Fibroblast of lung (primary cell): ENCODE data around the gene AP4S1. TPM values are rescaled to one million over a fixed set of nuclear protein-coding genes. Genes with fewer than 3 reads are reported as not detected.

Experiments used
- DNase-seq, 2 donors: peaks; one replicate each; pipeline versions ENCODE4 v3.0.0 to v3.0.0-alpha.2; 2010; ENCODE audit warnings: low read depth in 2 of 2
- H2AFZ ChIP-seq: 2 replicates; pipeline ENCODE4 v1.5.1; 2012; ENCODE audit warnings: low read length, control low read depth, inconsistent platforms
- H3K27ac ChIP-seq: 2 replicates; pipeline ENCODE4 v1.5.1; 2011; ENCODE audit warnings: low read length, control low read depth; ENCODE audit not compliant: insufficient read depth
- H3K27me3 ChIP-seq: 2 replicates; pipeline ENCODE4 v1.5.1; 2011; ENCODE audit warnings: mild to moderate bottlenecking, low read length; ENCODE audit not compliant: control insufficient read depth, insufficient read depth
- H3K36me3 ChIP-seq: 2 replicates; pipeline ENCODE4 v1.5.1; 2011; ENCODE audit warnings: low read length; ENCODE audit not compliant: control insufficient read depth, insufficient read depth
- H3K4me1 ChIP-seq: 2 replicates; pipeline ENCODE4 v1.5.1; 2011; ENCODE audit warnings: low read length; ENCODE audit not compliant: control insufficient read depth, insufficient read depth; ENCODE audit errors: extremely low read depth
- H3K4me2 ChIP-seq: 2 replicates; pipeline ENCODE4 v1.5.1; 2011; ENCODE audit warnings: low read length, control low read depth; ENCODE audit not compliant: insufficient read depth; ENCODE audit errors: extremely low read depth
- H3K4me3 ChIP-seq, 4 experiments: fragments of 200-600 bp in 1 of 4; sonication (generic) in 1 of 4; replicated peaks in 1 of 4; 2 replicates each; pipeline ENCODE4 v1.5.1; 2011 to 2016; ENCODE audit warnings: low read length in 4 of 4, low read depth in 3 of 4, mild to moderate bottlenecking in 3 of 4, control low read depth in 2 of 4, inconsistent platforms in 1 of 4, mixed read lengths in 1 of 4; ENCODE audit not compliant: insufficient read depth in 1 of 4; ENCODE audit errors: control extremely low read depth in 1 of 4
- H3K79me2 ChIP-seq: 2 replicates; pipeline ENCODE4 v1.5.1; 2012; ENCODE audit warnings: mild to moderate bottlenecking, low read length, inconsistent platforms; ENCODE audit not compliant: control insufficient read depth, insufficient read depth
- H3K9ac ChIP-seq: 2 replicates; pipeline ENCODE4 v1.5.1; 2011; ENCODE audit warnings: mild to moderate bottlenecking, low read length, control low read depth; ENCODE audit not compliant: insufficient read depth
- H3K9me3 ChIP-seq: 2 replicates; pipeline ENCODE4 v1.5.1; 2012; ENCODE audit warnings: low read depth, low read length; ENCODE audit not compliant: control insufficient read depth, insufficient read depth
- H4K20me1 ChIP-seq: 2 replicates; pipeline ENCODE4 v1.5.1; 2011; ENCODE audit warnings: low read length; ENCODE audit not compliant: control insufficient read depth, insufficient read depth; ENCODE audit errors: extremely low read depth
- EZH2 ChIP-seq: IDR thresholded peaks from 2 replicates; pipeline ENCODE4 v1.5.1; 2012; ENCODE audit warnings: low read length, control low read depth, mild to moderate bottlenecking; ENCODE audit errors: missing control alignments
- polyA plus RNA-seq, 2 donors: library from polyadenylated mRNA; depleted of rRNA in 1 of 2; stranded (reverse) in 1 of 2; unstranded in 1 of 2; fragments of >200 nt; gene quantifications; 2 replicates each; pipeline ENCODE4 v1.2.1, GENCODE V29; 2011 to 2012; ENCODE audit warnings: missing spikeins in 1 of 2
- total RNA-seq: library from RNA; depleted of rRNA; stranded (reverse); fragments of >200 nt; gene quantifications from 2 replicates; pipeline ENCODE4 v1.2.1, GENCODE V29; 2014
- TF ChIP-seq, protein P1 (sequence below), 2 donors: IDR thresholded peaks in 1 of 2; conservative IDR thresholded peaks in 1 of 2; 1 replicate in 1 of 2; 2 replicates in 1 of 2; pipeline ENCODE4 v1.5.1; 2011 to 2012; ENCODE audit warnings: low read length in 2 of 2, control low read depth in 1 of 2, inconsistent platforms in 1 of 2, low read depth in 1 of 2, mild to moderate bottlenecking in 1 of 2

Gene AP4S1
- total and polyA plus RNA-seq, 2 donors (not counting 1 experiment from before 2014, with no cell fraction given), result 5.6 to 7.1 TPM

DNA sequence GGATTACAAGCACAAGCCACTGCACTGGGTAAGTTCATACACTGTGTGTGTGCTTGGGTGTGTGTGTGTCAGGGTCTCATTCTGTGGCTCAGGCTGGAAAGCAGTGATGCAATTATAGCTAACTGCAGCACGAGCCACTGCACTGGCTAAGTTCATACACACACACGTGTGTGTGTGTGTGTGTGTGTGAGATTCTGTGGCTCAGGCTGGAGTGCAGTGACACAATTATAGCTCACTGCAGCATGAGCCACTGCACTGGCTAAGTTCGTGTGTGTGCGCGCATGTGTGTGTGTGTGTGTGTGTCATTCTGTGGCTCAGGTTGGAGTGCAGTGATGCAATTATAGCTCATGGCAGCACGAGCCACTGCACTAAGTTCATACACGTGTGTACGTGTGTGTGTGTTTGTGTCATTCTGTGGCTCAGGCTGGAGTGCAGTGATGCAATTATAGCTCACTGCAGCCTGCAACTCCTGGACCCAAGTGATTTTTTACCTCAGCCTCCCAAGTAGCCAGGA, 96.7 kb downstream of the AP4S1 start:
- no peak overlapping the region for H2AFZ ChIP-seq

DNA sequence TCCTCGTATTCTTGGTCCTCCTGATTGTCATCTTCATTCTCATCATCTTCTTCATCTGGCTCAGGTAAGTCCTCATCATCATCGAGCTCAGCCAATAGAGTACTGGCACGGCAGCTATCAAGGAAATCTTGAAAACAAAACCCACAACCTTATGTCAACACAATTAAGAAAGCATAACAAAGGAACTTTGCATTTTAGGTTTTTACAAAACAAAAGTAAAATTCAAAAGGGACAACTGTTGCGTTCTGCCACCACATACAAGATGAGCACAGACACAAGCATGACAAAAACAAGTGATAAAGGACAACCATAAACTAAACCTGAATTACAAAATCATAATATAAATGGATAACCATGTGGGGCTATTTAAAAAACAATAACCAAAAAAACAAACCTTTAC, 97.5 kb downstream of the AP4S1 start:
- Histone ChIP-seq H3K4me1 (no peaks in the 10 kb centered on the region), H3K79me2 (no peaks in the 10 kb centered on the region), H3K27ac (no peak overlapping the region), H3K4me3 (no peak overlapping the region), H3K9me3 (no peaks in the 10 kb centered on the region), H3K36me3 (peaks cover 17% of the 10 kb centered on the region), H3K27me3 (no peaks in the 10 kb centered on the region), H2AFZ (no peak overlapping the region), H4K20me1 (no peaks in the 10 kb centered on the region), H3K4me2 (no peak overlapping the region), H3K9ac (no peak overlapping the region)
- TF ChIP-seq EZH2, result no peak
- TF ChIP-seq, protein P1, sequence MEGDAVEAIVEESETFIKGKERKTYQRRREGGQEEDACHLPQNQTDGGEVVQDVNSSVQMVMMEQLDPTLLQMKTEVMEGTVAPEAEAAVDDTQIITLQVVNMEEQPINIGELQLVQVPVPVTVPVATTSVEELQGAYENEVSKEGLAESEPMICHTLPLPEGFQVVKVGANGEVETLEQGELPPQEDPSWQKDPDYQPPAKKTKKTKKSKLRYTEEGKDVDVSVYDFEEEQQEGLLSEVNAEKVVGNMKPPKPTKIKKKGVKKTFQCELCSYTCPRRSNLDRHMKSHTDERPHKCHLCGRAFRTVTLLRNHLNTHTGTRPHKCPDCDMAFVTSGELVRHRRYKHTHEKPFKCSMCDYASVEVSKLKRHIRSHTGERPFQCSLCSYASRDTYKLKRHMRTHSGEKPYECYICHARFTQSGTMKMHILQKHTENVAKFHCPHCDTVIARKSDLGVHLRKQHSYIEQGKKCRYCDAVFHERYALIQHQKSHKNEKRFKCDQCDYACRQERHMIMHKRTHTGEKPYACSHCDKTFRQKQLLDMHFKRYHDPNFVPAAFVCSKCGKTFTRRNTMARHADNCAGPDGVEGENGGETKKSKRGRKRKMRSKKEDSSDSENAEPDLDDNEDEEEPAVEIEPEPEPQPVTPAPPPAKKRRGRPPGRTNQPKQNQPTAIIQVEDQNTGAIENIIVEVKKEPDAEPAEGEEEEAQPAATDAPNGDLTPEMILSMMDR (conservative IDR thresholded peaks at IDR 0.05 in 1 of 2, IDR thresholded peaks at IDR 0.05 in 1 of 2; ENCODE audit: low read depth in 1 of 2, low read length in 2 of 2), result no peak
- DNase-seq, result no peak

More for the DNA sequence above, 96.7 kb downstream of the AP4S1 start:
- Histone ChIP-seq H3K4me2 (no peak overlapping the region), H3K4me1 (no peaks in the 10 kb centered on the region), H3K4me3 (no peak overlapping the region), H3K27ac (no peak overlapping the region), H3K27me3 (no peaks in the 10 kb centered on the region), H3K79me2 (no peaks in the 10 kb centered on the region), H3K9me3 (no peaks in the 10 kb centered on the region), H4K20me1 (no peaks in the 10 kb centered on the region), H3K9ac (no peak overlapping the region), H3K36me3 (peaks cover 17% of the 10 kb centered on the region)
- DNase-seq, result peak; percentile 18 to 62
- no peak for TF ChIP-seq EZH2
- TF ChIP-seq, protein P1 (conservative IDR thresholded peaks at IDR 0.05 in 1 of 2, IDR thresholded peaks at IDR 0.05 in 1 of 2; ENCODE audit: low read depth in 1 of 2, low read length in 2 of 2), result no peak

DNA sequence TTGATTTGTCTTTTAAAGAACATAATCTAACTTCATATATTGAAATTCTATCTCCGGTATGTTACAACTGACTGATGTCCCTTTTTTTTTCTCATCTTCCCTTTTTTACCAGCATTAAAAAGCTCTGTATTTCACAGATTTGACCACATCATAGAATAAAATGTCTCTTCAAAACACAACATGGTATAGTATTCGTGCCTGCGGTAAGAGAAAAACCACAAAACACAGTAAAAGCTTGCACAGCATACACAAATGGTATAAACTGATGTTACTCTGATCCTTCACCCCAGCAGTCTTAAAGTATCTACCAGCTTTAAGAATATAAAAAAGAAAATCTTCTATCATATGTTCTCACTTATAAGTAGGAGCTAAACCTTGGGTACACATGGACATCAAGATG, 98.7 kb downstream of the AP4S1 start:
- H3K36me3 ChIP-seq, result peaks cover 19% of the 10 kb centered on the region

More for the DNA sequence above, 98.7 kb downstream of the AP4S1 start:
- TF ChIP-seq EZH2, result no peak
- TF ChIP-seq, protein P1 (conservative IDR thresholded peaks at IDR 0.05 in 1 of 2, IDR thresholded peaks at IDR 0.05 in 1 of 2; ENCODE audit: low read depth in 1 of 2, low read length in 2 of 2), result no peak
- no peak overlapping the region for H3K27ac ChIP-seq
- no peak overlapping the region for H3K4me2 ChIP-seq
- H3K9ac ChIP-seq, result no peak overlapping the region
- no peak for DNase-seq
- H4K20me1 ChIP-seq, result no peaks in the 10 kb centered on the region
- no peaks in the 10 kb centered on the region for H3K27me3 ChIP-seq
- no peaks in the 10 kb centered on the region for H3K9me3 ChIP-seq
- H3K4me3 ChIP-seq, result no peak overlapping the region
- no peaks in the 10 kb centered on the region for H3K79me2 ChIP-seq
- H3K4me1 ChIP-seq, result no peaks in the 10 kb centered on the region
- H2AFZ ChIP-seq, result no peak overlapping the region
